ENCODE results near the gene PIK3AP1.
A peak's percentile ranks its signal among the peaks of the same experiment; 100 is the strongest.
"Not testable (repeated sequence)": the region's sequence is repeated elsewhere in the genome, so short reads cannot be mapped to it uniquely, and the experiment has no call there.

Gene PIK3AP1

GRCh38 chr10:96719850-96720421, 378 bp downstream of the PIK3AP1 start:
- DNase-seq: peak; percentile 95

GRCh38 chr10:96719200-96719599, 1.1 kb downstream of the PIK3AP1 start:
- DNase-seq: no peak

GRCh38 chr10:96718304-96718990, 1.9 kb downstream of the PIK3AP1 start:
- no peak for DNase-seq

GRCh38 chr10:96716390-96716789, 3.9 kb downstream of the PIK3AP1 start:
- no peak for DNase-seq

DNA sequence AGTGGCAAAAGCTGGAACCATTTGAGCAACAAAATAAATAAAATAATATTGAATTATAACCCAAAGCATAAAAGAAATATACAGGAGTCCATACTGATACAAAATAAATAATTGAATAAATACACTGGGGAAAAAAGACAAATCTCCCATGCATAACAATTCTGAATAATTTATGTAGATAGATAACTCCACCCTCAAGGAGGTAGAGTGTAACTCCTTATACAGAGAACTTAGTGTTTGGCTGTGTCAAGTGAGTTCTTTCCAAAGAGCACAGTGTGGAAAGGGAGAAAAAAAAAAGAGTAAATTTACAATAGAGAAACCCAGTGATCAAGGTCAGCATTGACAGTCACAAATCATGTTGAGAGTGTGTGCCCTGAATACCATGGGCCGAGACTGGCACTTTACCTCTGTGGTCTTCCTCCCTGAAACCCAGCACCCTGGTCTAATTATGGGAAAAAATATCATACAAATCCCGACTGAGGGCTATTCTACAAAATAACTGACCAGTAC, 5.5 kb downstream of the PIK3AP1 start:
- DNase-seq: no peak

DNA sequence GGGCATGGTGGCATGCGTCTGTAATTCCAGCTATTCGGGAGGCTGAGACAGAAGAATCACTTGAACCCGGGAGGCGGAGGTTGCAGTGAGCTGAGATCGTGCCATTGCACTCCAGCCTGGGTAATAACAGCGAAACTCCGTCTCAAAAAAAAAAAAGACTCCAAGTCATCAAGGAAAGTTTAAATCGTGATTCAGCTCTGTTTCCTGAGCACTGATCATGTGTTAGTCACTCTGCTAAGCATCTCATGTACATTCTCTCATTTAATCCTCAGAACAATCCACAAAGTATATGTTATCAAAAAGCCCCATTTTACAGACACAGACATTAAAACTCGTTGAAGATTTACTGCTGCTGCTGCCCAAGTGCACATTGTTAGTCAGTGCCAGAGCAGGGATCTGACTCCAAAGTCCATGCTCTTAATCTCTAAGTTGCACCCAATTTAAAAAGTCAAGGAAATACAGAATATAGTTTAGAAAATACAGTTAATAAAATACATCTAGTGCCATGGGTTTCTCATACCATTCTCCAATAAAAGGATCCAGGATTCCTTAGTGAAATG, 6.2 kb downstream of the PIK3AP1 start:
- DNase-seq: no peak

DNA sequence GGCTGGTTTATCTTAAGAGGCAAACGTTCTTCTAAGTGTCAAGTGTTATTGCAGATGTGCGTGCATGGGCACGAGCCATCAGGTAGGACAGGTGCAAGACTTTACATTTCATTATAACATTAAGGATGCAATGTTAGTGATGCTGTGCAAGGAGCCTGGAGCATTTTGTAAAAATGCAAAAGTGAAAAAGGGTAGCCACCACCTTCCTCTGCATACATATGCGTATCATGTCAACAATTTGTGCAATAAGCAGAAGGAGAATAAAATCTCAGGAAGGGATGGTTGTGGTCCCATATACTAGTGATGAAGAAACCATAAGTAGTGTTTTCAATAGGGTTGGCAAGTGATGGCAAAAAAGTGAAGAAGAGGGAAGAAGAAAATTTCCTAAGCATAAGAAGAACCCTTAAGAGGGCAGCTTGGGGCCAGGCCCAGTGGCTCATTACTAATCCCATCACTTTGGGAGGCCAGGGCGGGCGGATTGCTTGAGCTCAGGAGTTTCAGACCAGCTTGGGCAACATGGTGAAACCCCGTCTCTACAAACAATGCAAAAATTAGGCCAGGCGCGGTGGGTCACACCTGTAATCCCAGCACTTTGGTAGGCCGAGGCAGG, 7.5 kb downstream of the PIK3AP1 start:
- DNase-seq: no peak

GRCh38 chr10:96711048-96711728, 9.1 kb downstream of the PIK3AP1 start:
- no peak for DNase-seq

DNA sequence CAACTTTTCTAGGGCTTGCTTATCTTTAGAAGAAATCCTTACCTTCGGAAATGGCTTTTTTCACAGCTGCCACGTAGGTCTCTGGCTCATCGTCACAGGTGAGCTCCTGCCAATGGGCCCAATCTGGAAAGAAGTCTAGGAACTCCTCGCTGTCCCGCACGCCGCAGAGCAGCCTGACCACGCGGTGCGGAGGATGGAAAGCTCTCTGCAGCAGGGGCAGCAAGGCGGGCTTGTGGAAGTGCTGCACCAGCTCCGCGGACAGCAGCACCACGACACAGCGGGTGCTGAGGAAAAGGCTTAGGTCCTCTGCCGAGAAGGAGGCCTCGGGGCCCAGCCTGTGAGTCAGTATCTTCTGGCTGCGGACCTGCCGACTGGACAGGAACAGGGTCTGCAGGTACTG, 10.8 kb downstream of the PIK3AP1 start:
- no peak for DNase-seq

GRCh38 chr10:96708996-96709395, 11.3 kb downstream of the PIK3AP1 start:
- no peak for DNase-seq

DNA sequence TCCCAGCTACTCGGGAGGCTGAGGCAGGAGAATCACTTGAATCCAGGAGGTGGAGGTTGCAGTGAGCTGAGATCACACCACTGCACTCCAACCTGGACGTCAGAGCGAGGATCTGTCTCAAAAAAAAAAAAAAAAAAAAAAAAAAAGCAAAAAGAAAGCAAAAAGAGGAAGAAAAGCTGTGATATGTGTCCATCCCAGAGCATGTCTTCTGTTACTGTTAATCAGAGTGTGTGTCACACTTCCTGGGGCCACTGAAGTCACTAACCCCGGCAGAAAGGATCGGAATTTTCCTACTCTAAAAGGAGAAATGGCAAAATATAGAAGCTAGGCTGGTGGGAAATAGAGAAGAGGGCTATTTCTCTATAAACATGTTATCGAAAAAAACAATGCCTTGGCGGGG, 11.9 kb downstream of the PIK3AP1 start:
- peak; percentile 83 for DNase-seq

GRCh38 chr10:96706331-96706853, 13.9 kb downstream of the PIK3AP1 start:
- DNase-seq: no peak

GRCh38 chr10:96705134-96705533, 15.2 kb downstream of the PIK3AP1 start:
- DNase-seq: no peak

DNA sequence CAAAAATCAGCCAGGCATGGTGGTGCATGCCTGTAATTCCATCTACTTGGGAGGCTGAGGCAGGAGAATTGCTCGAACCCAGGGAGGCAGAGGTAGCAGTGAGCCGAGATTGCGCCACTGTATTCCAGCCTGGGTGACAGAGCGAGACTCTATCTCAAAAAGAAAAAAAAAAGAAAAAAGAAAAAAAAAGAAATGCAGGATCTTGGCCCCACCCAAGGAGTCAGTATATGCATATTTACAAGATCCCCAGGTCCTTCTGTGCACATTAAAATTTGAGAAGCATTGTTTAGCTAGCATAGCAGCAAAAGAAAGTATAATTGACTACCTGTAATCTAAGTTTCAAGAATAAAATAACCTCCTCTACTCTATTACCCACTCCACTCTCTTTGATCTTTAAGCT, 15.8 kb downstream of the PIK3AP1 start:
- DNase-seq: no peak

GRCh38 chr10:96703358-96703757, 17.0 kb downstream of the PIK3AP1 start:
- DNase-seq: no peak

GRCh38 chr10:96701265-96701664, 19.0 kb downstream of the PIK3AP1 start:
- DNase-seq: no peak

GRCh38 chr10:96700374-96701099, 19.8 kb downstream of the PIK3AP1 start:
- peak; percentile 85 for DNase-seq

DNA sequence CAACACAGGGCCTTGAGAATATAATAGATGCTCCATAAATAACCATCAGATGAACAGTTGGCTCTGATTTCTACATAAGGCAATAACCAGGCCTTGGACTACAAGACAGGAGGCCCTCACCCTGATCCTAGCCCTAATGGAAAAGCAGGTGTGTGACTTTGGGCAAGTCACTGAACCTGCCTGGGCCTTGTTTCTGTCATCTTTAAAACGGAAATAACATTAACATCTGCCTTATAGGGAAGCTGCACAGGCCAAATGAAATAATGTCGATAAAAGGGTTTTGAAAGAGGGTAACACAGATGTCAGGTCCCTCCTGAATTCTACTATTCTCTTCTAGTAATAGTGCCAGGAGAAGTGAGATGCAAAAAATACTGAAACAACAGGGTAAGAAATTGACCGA, 20.7 kb downstream of the PIK3AP1 start:
- DNase-seq: no peak

DNA sequence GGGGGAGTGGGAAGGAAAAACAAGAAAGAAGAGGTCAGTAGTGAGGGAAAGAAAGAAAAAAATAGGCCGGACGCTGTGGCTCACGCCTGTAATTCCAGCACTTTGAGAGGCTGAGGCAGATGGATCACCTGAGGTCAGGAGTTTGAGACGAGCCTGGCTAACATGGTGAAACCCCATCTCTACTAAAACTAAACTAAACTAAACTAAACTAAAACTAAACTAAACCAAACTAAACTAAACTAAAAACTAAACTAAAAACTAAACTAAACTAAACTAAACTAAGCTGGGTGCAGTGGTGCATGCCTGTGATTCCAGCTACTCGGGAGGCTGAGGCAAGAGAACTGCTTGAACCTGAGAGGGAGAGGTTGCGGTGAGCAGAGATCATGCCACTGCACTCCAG, 22.0 kb downstream of the PIK3AP1 start:
- not testable (repeated sequence) for DNase-seq

DNA sequence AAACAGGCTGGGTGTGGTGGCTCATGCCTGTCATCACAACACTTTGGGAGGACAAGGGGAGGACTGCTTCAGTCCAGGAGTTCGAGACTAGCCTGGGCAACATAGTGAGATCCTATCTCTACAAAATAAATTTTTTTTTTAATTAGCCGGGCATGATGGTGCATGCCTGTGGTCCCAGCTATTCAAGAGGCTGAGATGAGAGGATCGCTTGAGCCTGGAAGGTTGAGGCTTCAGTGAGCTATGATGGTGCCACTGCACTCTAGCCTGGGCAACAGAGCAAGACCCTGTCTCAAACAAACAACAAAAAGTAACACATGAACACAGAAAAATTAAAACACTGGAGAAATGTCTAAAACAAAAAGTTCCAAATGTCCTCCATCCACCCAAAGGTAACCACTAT, 22.9 kb downstream of the PIK3AP1 start:
- no peak for DNase-seq

DNA sequence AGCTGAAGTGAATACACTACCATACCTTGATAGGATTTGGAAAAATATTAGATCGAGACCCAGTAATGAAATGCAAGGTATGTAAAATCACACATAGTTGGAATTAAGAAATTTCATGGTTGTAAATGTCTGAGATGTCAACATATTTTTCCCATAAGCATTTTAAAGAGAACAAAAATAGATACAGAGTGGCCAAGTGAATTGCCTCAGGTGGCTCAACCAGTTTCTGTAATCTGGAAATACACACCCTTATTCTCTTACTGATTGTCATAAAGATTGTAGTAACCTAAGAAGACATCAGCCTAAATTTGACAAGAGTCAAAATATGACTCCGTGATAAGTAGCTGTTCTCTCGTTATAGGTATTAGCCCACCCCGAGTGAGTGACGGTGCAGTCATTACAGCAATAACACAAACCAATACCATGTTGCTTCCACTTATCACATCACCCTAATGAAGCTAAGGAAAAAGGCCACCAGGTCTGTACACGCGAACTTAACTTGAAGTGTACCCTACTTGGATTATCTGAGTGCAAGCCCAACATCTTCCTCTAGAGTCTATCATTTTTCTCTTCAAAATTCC, 23.4 kb downstream of the PIK3AP1 start:
- no peak for DNase-seq

Measured in hematopoietic multipotent progenitor cell treated with erythropoietin and hydrocortisone succinate and interleukin-3 and kit ligand, for 4 days (in vitro differentiated cells).